ENCODE data around the gene SERTAD3.

The SERTAD3 gene

GRCh38 chr19:40395956-40396355 is 48.2 kb downstream of the SERTAD3 start:
- no peaks in the 10 kb centered on the region for H3K27me3 ChIP-seq (ENCODE audit: insufficient read depth, low read depth, severe bottlenecking)
- H3K27ac ChIP-seq, result no peak overlapping the region
- no peaks in the 10 kb centered on the region for H3K36me3 ChIP-seq
- TF ChIP-seq CTCF (IDR thresholded peaks at IDR 0.05; ENCODE audit: low read depth, low read length), result no peak
- no peak for DNase-seq
- no peaks in the 10 kb centered on the region for H3K9me3 ChIP-seq (ENCODE audit: severe bottlenecking)
- H3K4me3 ChIP-seq (ENCODE audit: low read depth, low read length), result no peak overlapping the region

- no peaks in the 10 kb centered on the region for H3K27me3 ChIP-seq (ENCODE audit: insufficient read depth, low read depth, severe bottlenecking)
- DNase-seq, result peak; percentile 30
- H3K36me3 ChIP-seq, result no peaks in the 10 kb centered on the region
- no peaks in the 10 kb centered on the region for H3K9me3 ChIP-seq (ENCODE audit: severe bottlenecking)
- no peak overlapping the region for H3K4me3 ChIP-seq (ENCODE audit: low read depth, low read length)
- no peak for TF ChIP-seq CTCF (IDR thresholded peaks at IDR 0.05; ENCODE audit: low read depth, low read length)
- no peak overlapping the region for H3K27ac ChIP-seq
These were observed 49.3 kb downstream of the SERTAD3 start for GRCh38 chr19:40394816-40395210.

GRCh38 chr19:40393894-40394815 is 50.0 kb downstream of the SERTAD3 start:
- Histone ChIP-seq H3K4me3 (ENCODE audit: low read depth, low read length) (no peak overlapping the region), H3K9me3 (ENCODE audit: severe bottlenecking) (no peaks in the 10 kb centered on the region), H3K27me3 (ENCODE audit: insufficient read depth, low read depth, severe bottlenecking) (no peaks in the 10 kb centered on the region), H3K27ac (no peak overlapping the region), H3K36me3 (no peaks in the 10 kb centered on the region)
- no peak for DNase-seq
- TF ChIP-seq CTCF (IDR thresholded peaks at IDR 0.05; ENCODE audit: low read depth, low read length), result no peak

GRCh38 chr19:40392894-40393517 is 51.1 kb downstream of the SERTAD3 start:
- no peaks in the 10 kb centered on the region for H3K27me3 ChIP-seq (ENCODE audit: insufficient read depth, low read depth, severe bottlenecking)
- no peaks in the 10 kb centered on the region for H3K9me3 ChIP-seq (ENCODE audit: severe bottlenecking)
- DNase-seq, result no peak
- no peak for TF ChIP-seq CTCF (IDR thresholded peaks at IDR 0.05; ENCODE audit: low read depth, low read length)
- H3K36me3 ChIP-seq, result no peaks in the 10 kb centered on the region
- no peak overlapping the region for H3K27ac ChIP-seq
- no peak overlapping the region for H3K4me3 ChIP-seq (ENCODE audit: low read depth, low read length)

GRCh38 chr19:40392123-40392522 is 52.0 kb downstream of the SERTAD3 start:
- H3K27me3 ChIP-seq (ENCODE audit: insufficient read depth, low read depth, severe bottlenecking), result no peaks in the 10 kb centered on the region
- H3K4me3 ChIP-seq (ENCODE audit: low read depth, low read length), result no peak overlapping the region
- no peak for TF ChIP-seq CTCF (IDR thresholded peaks at IDR 0.05; ENCODE audit: low read depth, low read length)
- no peaks in the 10 kb centered on the region for H3K36me3 ChIP-seq
- no peaks in the 10 kb centered on the region for H3K9me3 ChIP-seq (ENCODE audit: severe bottlenecking)
- DNase-seq, result no peak
- no peak overlapping the region for H3K27ac ChIP-seq

All from WERI-Rb-1 (cell line).